Thymus (tissue), 11 donors: ENCODE results near the gene SLC15A4. TPM values are rescaled to one million over a fixed set of nuclear protein-coding genes. Genes with fewer than 3 reads are reported as not detected.

Source experiments
- DNase-seq, 9 donors: peaks; one replicate each; pipeline ENCODE4 v3.0.0-alpha.2; 2013; ENCODE audit warnings: low spot score in 9 of 9, low read depth in 6 of 9, missing footprints in 1 of 9
- H3K27ac ChIP-seq, 2 donors: one replicate each; pipeline ENCODE4 v1.5.1; 2013; ENCODE audit warnings: control low read depth in 1 of 2, low read depth in 1 of 2, low read length in 1 of 2, mild to moderate bottlenecking in 1 of 2, moderate library complexity in 1 of 2
- H3K27me3 ChIP-seq, 2 donors: one replicate each; pipeline ENCODE4 v1.5.1; 2013; ENCODE audit warnings: low read length in 1 of 2; ENCODE audit not compliant: control insufficient read depth in 2 of 2, insufficient read depth in 1 of 2
- H3K36me3 ChIP-seq, 2 donors: one replicate each; pipeline ENCODE4 v1.5.1; 2013; ENCODE audit warnings: low read length in 1 of 2, mild to moderate bottlenecking in 1 of 2, moderate library complexity in 1 of 2; ENCODE audit not compliant: control insufficient read depth in 2 of 2, insufficient read depth in 2 of 2
- H3K4me1 ChIP-seq, 2 donors: one replicate each; pipeline ENCODE4 v1.5.1; 2013; ENCODE audit warnings: low read length in 2 of 2; ENCODE audit not compliant: control insufficient read depth in 2 of 2, insufficient read depth in 2 of 2
- H3K4me3 ChIP-seq, 2 donors: one replicate each; pipeline ENCODE4 v1.5.1; 2013; ENCODE audit warnings: low read length in 2 of 2, control low read depth in 1 of 2, mild to moderate bottlenecking in 1 of 2
- H3K9me3 ChIP-seq, 2 donors: one replicate each; pipeline ENCODE4 v1.5.1; 2013; ENCODE audit warnings: low read length in 1 of 2, mild to moderate bottlenecking in 1 of 2; ENCODE audit not compliant: control insufficient read depth in 2 of 2, insufficient read depth in 1 of 2
- WGBS: extraction: QIAGEN DNeasy Blood & Tissue Kit; methylation state at CpG from one replicate; pipeline ENCODE4 v1.1.7; 2013; 5-methylcytosine and 5-hydroxymethylcytosine counted together
- polyA plus RNA-seq: library from polyadenylated mRNA; stranded (reverse); fragments of 200-250 nt; gene quantifications from one replicate; pipeline ENCODE4 v1.2.3, GENCODE V29; 2013
- total RNA-seq: library from RNA; stranded (reverse); fragments of 120-200 nt; gene quantifications from one replicate; pipeline ENCODE4 v1.2.4, GENCODE V29; 2013
- donor health status: healthy.

Gene SLC15A4
- total and polyA plus RNA-seq, 2 donors: 13.4 to 24.7 TPM

DNA sequence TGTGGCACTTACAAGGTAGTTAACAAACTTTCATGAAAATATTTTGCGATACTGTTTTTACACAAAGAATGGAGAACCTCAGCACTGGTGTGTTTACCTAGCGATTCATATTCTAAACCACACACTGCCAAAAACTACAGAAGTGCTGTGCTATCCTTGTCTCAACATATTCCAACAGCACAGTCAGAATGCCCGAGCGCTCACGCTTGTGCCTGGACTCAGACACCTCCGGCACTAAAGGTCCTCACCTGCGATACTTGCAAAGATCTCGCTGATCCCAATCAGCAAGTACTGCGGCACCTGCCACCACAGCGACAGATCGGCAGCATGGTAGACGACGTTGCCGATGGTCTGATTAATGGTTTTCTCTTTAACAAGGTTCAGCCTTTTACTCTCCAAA is 23.2 kb downstream of the SLC15A4 start:
- WGBS: 98% methylated on average over 14 of the region's 14 CpGs
- Histone ChIP-seq H3K36me3 (peaks cover 48 to 57% of the 10 kb centered on the region in 2 donors), H3K4me3 (no peak overlapping the region), H3K27ac (no peak overlapping the region), H3K27me3 (no peaks in the 10 kb centered on the region), H3K9me3 (no peaks in the 10 kb centered on the region), H3K4me1 (peaks cover 2 to 10% of the 10 kb centered on the region in 2 donors)
- DNase-seq: no peak

DNA sequence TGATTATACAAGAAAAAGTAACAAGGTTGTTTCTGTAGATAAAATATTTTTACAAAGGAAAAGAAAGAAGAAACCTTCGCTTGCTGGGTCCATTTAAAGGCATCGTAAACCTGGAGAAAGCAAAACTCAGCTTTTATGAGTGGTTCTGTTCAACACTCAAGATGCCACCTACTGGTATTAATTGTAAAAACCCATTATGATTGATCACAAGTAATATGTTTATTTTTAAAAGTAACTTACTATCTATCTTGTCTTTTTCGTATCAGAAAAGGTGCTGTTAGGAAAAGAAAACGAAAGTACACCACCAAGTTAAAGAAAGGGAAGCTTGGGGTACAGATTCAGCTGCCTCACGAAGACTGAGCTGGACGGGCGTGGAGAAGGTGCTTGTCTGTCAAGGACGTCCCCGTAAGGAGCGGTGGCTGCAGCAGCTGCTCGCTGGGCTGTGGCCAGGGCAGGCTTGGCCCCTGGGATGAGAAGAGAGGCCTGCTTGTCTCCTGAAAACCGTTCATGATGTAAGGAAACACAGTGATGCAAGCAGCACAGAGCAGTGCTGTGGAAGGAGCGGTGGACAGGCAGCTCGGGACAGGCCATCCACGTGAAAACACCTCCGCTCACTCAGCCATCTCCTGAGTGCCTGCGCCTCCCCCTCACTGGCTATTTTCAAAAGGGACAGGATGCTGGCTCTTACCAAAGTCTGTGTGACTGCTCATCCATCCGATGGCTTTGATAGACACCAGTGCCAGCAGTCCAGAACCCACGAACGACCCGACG is 25.0 kb downstream of the SLC15A4 start:
- no peak overlapping the region for H3K27ac ChIP-seq
- DNase-seq: no peak
- H3K36me3 ChIP-seq: peaks cover 46 to 59% of the 10 kb centered on the region in 2 donors
- H3K27me3 ChIP-seq: no peaks in the 10 kb centered on the region
- no peaks in the 10 kb centered on the region for H3K9me3 ChIP-seq
- H3K4me3 ChIP-seq: no peak overlapping the region
- WGBS: 93% methylated on average over 22 of the region's 22 CpGs
- H3K4me1 ChIP-seq: peaks cover 8 to 24% of the 10 kb centered on the region in 2 donors

DNA sequence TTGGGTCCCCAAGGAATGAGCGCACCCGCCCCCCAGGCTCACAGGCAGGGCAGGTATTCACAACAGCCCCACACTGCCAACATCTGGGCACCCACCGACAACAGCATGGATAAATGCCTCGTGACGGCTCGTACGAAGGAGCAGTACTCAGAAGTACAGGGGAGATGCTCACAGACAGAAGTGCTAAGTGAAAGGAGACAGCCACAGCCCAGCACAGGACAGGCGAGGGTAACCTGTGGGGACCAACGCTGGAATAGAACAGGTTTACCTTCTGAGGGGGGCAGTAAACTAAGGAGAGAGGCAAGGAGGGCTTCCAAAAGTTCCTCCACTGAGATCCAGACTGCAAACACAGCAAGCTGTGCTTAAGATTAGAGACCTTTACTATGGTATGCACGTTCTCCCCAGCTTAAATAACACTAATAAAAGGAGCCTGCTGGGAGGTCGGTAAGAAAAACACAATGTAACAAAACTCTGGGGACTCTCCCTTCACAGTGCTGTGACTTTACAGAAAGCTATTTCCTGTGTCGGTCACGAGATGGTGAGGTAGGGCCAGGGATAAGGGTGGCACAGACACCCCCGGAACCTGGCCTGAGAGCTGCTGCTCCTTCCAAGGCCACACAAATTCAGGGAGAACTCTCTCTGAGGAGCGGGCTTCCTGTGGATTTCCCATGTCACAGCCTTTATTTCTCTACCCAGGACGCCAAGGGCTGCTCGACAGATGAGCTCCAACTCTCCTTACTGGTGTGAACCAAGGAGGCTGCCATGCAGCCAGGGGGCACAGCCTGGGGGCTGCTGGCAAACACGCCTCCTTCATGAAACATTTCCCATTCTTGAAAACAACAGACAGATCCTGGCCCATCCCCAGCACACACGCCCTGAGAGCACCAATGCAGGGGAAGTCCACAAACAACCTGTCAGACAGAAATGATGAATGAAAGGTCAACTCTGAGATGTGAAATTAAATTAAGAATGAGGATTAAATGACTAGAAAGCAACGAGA is 26.3 kb downstream of the SLC15A4 start:
- no peak for DNase-seq

DNA sequence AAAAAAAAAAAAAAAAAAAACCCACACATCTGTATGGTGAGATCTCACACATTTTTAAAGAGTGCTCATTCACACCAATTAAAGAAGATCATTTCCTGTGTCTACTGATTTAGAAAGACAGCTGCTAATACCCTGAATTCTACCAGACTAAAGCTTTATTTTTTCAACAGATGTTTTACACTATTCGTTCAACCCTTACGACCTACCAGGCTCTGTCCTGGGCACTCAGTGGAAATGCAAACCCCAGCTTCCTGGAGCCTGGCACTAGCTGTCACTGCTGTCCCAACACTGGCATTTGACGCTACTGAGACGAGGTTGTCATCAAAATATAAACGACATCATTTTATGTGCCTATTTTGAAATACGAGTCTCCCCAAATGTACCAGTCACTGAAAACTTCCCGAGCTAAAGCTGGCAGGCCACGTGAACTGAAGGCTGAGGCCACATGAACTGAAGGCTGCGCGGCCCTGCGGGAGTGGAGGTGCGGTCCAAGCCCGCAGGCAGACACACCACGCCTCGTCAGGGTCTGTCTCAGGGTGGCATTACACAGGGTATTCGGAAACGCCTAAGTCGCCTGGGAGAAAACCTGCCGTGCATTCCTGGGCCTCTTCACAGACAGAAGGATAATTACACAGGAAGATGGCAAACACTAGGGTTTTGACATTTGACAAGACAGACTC is 27.2 kb downstream of the SLC15A4 start:
- DNase-seq: no peak
- Histone ChIP-seq H3K4me3 (no peak overlapping the region), H3K9me3 (no peaks in the 10 kb centered on the region), H3K36me3 (peaks cover 52 to 63% of the 10 kb centered on the region in 2 donors), H3K27ac (peak overlapping the region in 1 of 2 donors; percentile 67), H3K27me3 (no peaks in the 10 kb centered on the region), H3K4me1 (peaks cover 8 to 24% of the 10 kb centered on the region in 2 donors)
- WGBS: 96% methylated on average over 19 of the region's 19 CpGs

More for the DNA sequence above, 26.3 kb downstream of the SLC15A4 start:
- H3K9me3 ChIP-seq: no peaks in the 10 kb centered on the region
- peak overlapping the region in 1 of 2 donors; percentile 67 for H3K27ac ChIP-seq
- H3K4me1 ChIP-seq: peaks cover 8 to 24% of the 10 kb centered on the region in 2 donors
- 88% methylated on average over 20 of the region's 20 CpGs for WGBS
- no peak overlapping the region for H3K4me3 ChIP-seq
- no peaks in the 10 kb centered on the region for H3K27me3 ChIP-seq
- H3K36me3 ChIP-seq: peaks cover 48 to 59% of the 10 kb centered on the region in 2 donors

DNA sequence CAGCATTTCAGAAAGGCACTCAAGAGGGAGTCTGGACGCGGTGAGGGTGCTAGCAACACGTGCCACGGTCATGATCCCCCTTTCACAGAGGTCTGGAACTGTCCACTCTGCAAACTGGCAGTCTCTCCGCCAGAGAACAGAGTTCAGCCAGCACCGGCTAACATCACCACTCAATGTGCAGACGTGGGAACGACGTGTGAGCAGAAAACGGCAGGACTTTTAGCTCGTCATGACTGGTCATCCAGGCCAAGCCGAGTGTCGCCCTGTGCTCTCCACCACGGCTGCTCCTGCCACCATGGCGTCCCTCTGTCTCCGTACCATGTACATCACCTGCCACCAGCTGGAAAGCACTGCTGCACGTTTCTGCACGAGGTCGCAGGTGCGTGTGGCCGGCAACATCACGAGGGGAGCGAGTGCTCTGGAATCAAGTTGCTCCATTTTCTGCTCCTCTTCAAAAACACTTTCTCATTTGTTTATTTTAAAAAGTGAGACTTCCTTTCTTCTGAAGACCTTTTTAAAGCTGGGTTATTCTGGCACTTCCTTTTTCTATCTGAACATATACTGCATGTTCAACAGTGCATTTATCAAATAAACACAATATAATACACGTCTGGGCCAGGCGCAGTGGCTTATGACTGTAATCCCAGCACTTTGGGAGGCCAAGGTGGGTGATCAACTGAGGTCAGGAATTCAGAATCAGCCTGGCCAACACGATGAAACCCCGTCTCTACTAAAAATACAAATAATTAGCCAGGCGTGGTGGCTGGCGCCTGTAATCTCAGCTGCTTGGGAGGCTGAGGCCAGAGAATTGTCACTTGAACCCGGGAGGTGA is 28.0 kb downstream of the SLC15A4 start:
- WGBS: 86% methylated on average over 30 of the region's 30 CpGs
- Histone ChIP-seq H3K4me1 (peaks cover 8 to 24% of the 10 kb centered on the region in 2 donors), H3K27ac (peak overlapping the region in 1 of 2 donors; percentile 36), H3K27me3 (no peaks in the 10 kb centered on the region), H3K36me3 (peaks cover 47 to 69% of the 10 kb centered on the region in 2 donors), H3K4me3 (no peak overlapping the region), H3K9me3 (no peaks in the 10 kb centered on the region)
- no peak for DNase-seq

DNA sequence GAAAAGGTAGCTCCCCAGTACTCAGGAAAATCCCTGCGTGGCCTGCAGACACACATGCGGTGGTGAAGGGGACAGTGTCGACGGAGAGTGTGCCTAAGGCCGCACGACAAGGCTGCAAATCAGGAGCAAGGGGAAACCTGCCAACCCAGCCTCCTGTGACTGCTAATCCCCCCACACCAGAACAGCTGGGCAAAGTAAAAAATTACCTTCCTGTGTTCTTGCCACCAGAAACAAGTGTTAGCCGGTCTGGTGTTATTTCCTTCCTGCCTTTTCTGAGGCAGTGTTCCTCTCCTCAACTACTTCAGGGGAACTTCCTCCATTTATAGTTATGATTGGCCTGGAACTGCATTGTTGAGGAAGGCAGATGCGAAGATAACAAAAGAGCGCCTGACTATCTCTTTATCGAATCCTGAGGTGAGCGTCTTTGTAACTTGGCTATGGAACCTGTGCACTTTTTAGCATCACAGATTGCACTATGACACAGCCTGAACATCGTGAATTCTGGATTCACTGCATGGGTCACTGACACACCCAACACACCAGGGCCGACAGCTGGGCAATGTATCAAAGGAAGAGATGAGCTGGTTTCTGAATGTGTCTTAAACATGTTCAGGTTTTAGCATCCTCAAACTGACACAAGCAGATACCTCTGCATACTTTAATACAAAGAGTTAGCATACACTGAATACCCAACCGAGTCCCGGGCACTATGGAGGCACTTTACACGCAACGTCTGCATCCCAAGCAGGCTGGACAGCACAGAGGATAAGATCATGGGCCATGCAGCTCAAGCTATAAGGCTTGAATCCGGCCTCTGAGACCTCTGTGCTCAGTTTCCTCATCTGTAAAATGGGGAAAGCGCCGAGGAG is 28.9 kb downstream of the SLC15A4 start:
- Histone ChIP-seq H3K4me1 (peaks cover 8 to 24% of the 10 kb centered on the region in 2 donors), H3K27me3 (no peaks in the 10 kb centered on the region), H3K36me3 (peaks cover 40 to 62% of the 10 kb centered on the region in 2 donors), H3K4me3 (no peak overlapping the region), H3K9me3 (no peaks in the 10 kb centered on the region), H3K27ac (peak overlapping the region; percentile 51 to 70)
- WGBS: 51% methylated on average over 20 of the region's 20 CpGs
- DNase-seq: peak in 1 of 9 donors; percentile 24

DNA sequence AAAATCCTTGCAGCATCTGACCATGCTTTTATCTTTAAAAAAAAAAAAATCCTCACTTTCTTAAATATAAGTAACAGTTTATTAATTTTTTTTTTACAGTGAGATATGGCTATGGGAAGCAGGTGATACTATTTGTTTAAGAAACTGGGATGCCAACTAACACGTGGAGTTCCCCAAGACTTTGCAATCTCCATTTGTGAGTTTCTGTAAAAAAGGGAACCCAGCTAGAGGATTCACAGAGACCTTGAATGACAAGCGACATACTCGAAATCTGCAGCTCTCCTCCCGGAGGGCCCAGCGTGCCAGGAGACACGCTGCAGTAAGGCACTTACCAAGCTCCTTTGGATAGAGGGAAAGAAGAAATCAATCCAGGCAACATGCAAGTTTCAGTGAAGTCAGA is 30.1 kb downstream of the SLC15A4 start:
- no peak overlapping the region for H3K27ac ChIP-seq
- DNase-seq: no peak
- H3K4me3 ChIP-seq: no peak overlapping the region
- WGBS: 96% methylated on average over 6 of the region's 6 CpGs
- no peaks in the 10 kb centered on the region for H3K9me3 ChIP-seq
- no peaks in the 10 kb centered on the region for H3K27me3 ChIP-seq
- peaks cover 33 to 55% of the 10 kb centered on the region in 2 donors for H3K36me3 ChIP-seq
- peaks cover 8 to 24% of the 10 kb centered on the region in 2 donors for H3K4me1 ChIP-seq
